Endodermal cell (in vitro differentiated cells): ENCODE results near the gene ACTBL2. TPM values are rescaled to one million over a fixed set of nuclear protein-coding genes. Genes with fewer than 3 reads are reported as not detected.
A peak's percentile ranks its signal among the peaks of the same experiment; 100 is the strongest.

Experiments used
- DNase-seq: peaks from one replicate; pipeline ENCODE4 v3.0.0-alpha.2; 2017
- H3K27ac ChIP-seq: 2 replicates; pipeline ENCODE4 v1.5.1; 2013; ENCODE audit warnings: mild to moderate bottlenecking, low read depth, low read length, moderate library complexity
- H3K27me3 ChIP-seq: 2 replicates; pipeline ENCODE4 v1.6.1; 2013; ENCODE audit warnings: mild to moderate bottlenecking, low read length, moderate library complexity; ENCODE audit not compliant: insufficient read depth, control insufficient read depth, poor library complexity, severe bottlenecking
- H3K36me3 ChIP-seq: 2 replicates; pipeline ENCODE4 v1.7.0; 2013; ENCODE audit warnings: mild to moderate bottlenecking, low read length, moderate library complexity; ENCODE audit not compliant: control insufficient read depth, insufficient read depth
- H3K4me1 ChIP-seq: one replicate; pipeline ENCODE4 v1.7.0; 2013; ENCODE audit warnings: low read length; ENCODE audit not compliant: control insufficient read depth, insufficient read depth
- H3K4me3 ChIP-seq: 2 replicates; pipeline ENCODE4 v1.5.1; 2013; ENCODE audit warnings: mild to moderate bottlenecking, low read length, moderate library complexity
- H3K9ac ChIP-seq: 2 replicates; pipeline ENCODE4 v1.6.1; 2013; ENCODE audit warnings: mild to moderate bottlenecking, low read length, moderate library complexity; ENCODE audit not compliant: poor library complexity, severe bottlenecking; ENCODE audit errors: extremely low read depth
- H3K9me3 ChIP-seq: 2 replicates; pipeline ENCODE4 v1.6.1; 2013; ENCODE audit warnings: mild to moderate bottlenecking, low read length, moderate library complexity; ENCODE audit not compliant: control insufficient read depth
- H3K27ac Mint-ChIP-seq: 2 replicates; pipeline ENCODE4 v1.8.0; 2020; ENCODE audit warnings: mixed read lengths
- H3K27me3 Mint-ChIP-seq: 2 replicates; pipeline ENCODE4 v1.8.0; 2021; ENCODE audit warnings: mild to moderate bottlenecking, mixed read lengths; ENCODE audit not compliant: insufficient read depth
- H3K36me3 Mint-ChIP-seq: 2 replicates; pipeline ENCODE4 v1.8.0; 2020; ENCODE audit warnings: low read depth, mixed read lengths
- H3K4me1 Mint-ChIP-seq: 2 replicates; pipeline ENCODE4 v1.8.0; 2020; ENCODE audit warnings: mixed read lengths
- H3K4me3 Mint-ChIP-seq: 2 replicates; pipeline ENCODE4 v1.8.0; 2020; ENCODE audit warnings: mild to moderate bottlenecking, moderate library complexity, mixed read lengths
- H3K9me3 Mint-ChIP-seq: 2 replicates; pipeline ENCODE4 v1.8.0; 2020; ENCODE audit warnings: mild to moderate bottlenecking, mixed read lengths
- WGBS, 2 experiments: methylation state at CpG; one replicate each; pipeline versions ENCODE4 v1.1.5 to v1.1.7; 2013; ENCODE audit warnings: missing lambda C conversion rate in 2 of 2, mixed read lengths in 1 of 2; ENCODE audit not compliant: insufficient coverage in 1 of 2, insufficient read length in 1 of 2; 5-methylcytosine and 5-hydroxymethylcytosine counted together
- total RNA-seq, 2 donors: library from RNA; stranded (reverse); fragmentation: NEBNext Ultra II Directional in 1 of 2; extraction: Animal tissue kit (Norgen Biotek cat#: 25700) in 1 of 2; gene quantifications; 2 replicates in 1 of 2; 3 replicates in 1 of 2; pipeline ENCODE4 v1.2.1, GENCODE V29; 2021
- TF ChIP-seq, protein P1 (sequence below): fragments of 200-600 bp; sonication (generic); conservative IDR thresholded peaks from 2 replicates; pipeline ENCODE4 v1.5.0; 2021; ENCODE audit warnings: antibody characterized with exemption, mild to moderate bottlenecking

Gene ACTBL2
- total RNA-seq, 2 donors from 2014 or later = not detected

DNA sequence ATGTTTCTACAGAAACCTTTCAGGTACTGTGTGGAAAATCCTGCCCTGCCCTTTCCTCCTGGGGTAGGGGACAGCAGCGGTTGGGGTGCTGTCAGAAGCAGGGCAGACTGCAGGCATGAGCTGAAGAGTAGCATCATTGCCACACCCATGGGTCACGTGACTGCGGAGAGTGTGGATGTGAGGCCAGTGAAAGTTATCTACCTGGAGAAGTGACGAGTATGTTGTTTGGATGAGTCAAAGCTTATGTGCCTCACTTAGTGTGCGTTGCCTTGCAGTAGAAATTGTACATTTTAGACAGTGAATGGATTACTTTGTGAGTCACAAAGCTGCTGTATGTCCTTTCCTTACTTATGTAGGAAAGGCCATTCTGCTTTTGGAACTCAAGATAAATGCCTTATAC, 21.7 kb upstream of the ACTBL2 start:
- Histone ChIP-seq H3K4me1 (no peaks in the 10 kb centered on the region), H3K9ac (no peak overlapping the region), H3K9me3 (no peaks in the 10 kb centered on the region), H3K4me3 (no peak overlapping the region), H3K36me3 (no peaks in the 10 kb centered on the region), H3K27me3 (peaks cover 11% of the 10 kb centered on the region), H3K27ac (no peak overlapping the region)
- peaks cover 14% of the 10 kb centered on the region for H3K27me3 Mint-ChIP-seq
- H3K36me3 Mint-ChIP-seq = no peaks in the 10 kb centered on the region
- no peak overlapping the region for H3K27ac Mint-ChIP-seq
- no peaks in the 10 kb centered on the region for H3K9me3 Mint-ChIP-seq
- WGBS, 2 experiments = 94 to 98% methylated on average over 5 of the region's 5 CpGs
- no peak overlapping the region for H3K4me3 Mint-ChIP-seq
- TF ChIP-seq, protein P1, sequence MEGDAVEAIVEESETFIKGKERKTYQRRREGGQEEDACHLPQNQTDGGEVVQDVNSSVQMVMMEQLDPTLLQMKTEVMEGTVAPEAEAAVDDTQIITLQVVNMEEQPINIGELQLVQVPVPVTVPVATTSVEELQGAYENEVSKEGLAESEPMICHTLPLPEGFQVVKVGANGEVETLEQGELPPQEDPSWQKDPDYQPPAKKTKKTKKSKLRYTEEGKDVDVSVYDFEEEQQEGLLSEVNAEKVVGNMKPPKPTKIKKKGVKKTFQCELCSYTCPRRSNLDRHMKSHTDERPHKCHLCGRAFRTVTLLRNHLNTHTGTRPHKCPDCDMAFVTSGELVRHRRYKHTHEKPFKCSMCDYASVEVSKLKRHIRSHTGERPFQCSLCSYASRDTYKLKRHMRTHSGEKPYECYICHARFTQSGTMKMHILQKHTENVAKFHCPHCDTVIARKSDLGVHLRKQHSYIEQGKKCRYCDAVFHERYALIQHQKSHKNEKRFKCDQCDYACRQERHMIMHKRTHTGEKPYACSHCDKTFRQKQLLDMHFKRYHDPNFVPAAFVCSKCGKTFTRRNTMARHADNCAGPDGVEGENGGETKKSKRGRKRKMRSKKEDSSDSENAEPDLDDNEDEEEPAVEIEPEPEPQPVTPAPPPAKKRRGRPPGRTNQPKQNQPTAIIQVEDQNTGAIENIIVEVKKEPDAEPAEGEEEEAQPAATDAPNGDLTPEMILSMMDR = no peak
- DNase-seq = no peak
- H3K4me1 Mint-ChIP-seq = no peaks in the 10 kb centered on the region

DNA sequence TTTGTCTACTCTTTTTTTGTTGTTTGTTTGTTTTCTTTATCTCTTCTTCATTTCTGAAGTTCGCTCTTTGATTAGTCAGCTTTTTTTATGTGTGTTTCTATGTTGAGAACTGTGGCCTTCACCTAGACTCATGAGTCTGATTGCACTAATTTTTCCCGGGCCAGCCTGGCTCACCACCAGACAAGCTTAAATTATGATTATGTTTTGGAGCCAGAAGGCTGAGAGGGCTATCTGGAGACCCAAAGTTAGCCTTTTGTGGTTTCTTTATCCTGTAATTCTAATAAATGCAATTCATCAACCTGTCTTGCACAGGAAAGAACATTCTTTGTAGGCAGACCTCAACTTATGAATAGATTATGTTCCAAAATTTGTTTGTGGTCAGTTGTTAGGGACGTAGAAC, 20.8 kb upstream of the ACTBL2 start:
- Histone ChIP-seq H3K9ac (no peak overlapping the region), H3K9me3 (no peaks in the 10 kb centered on the region), H3K4me3 (no peak overlapping the region), H3K27me3 (peaks cover 19% of the 10 kb centered on the region), H3K27ac (no peak overlapping the region), H3K36me3 (no peaks in the 10 kb centered on the region), H3K4me1 (no peaks in the 10 kb centered on the region)
- no peaks in the 10 kb centered on the region for H3K36me3 Mint-ChIP-seq
- 86 to 100% methylated on average over 1 to 3 of the region's 3 CpGs for WGBS, 2 experiments
- no peak overlapping the region for H3K4me3 Mint-ChIP-seq
- TF ChIP-seq, protein P1 = no peak
- H3K27ac Mint-ChIP-seq = no peak overlapping the region
- no peak for DNase-seq
- H3K9me3 Mint-ChIP-seq = no peaks in the 10 kb centered on the region
- H3K27me3 Mint-ChIP-seq = peaks cover 19% of the 10 kb centered on the region
- no peaks in the 10 kb centered on the region for H3K4me1 Mint-ChIP-seq

DNA sequence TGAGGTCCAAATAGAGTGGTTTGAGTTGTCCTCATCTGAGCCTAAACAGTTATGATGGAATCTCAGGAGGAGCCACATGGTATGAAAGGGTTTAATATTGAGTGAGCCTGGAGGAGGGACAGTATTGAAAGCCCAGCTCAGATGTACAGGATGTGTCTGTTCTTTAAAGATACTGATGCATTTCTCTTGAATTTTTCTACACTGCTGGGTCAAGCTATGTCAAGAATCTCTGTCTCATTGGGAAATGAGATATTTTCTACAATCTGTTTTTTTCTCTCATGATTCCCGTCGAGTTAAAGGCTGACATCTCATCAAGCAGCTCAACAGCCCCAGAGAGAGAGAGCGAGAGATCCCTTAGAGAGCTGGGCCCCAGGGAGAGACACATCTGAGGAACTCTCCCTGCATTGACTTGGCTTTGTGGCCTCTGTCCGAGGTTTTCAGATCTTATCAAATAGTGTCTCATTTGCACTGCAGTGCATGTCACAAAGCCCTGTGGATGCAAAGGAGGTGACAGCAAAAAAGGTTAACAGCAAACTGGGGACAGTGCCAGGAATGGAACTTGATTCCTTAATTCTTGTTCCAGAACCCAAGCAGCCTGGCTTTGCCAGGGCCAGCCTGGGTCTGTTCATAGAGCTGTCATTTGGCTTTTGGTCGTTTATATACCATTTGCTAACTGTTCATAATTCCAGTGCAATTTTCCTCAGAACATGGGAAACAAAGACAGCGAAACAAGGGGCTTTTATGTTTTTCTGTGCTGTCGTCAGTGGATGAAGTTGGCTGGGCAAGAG, 19.0 kb upstream of the ACTBL2 start:
- Mint-ChIP-seq H3K36me3 (no peaks in the 10 kb centered on the region), H3K9me3 (no peaks in the 10 kb centered on the region), H3K27ac (no peak overlapping the region), H3K4me1 (no peaks in the 10 kb centered on the region), H3K27me3 (peaks cover 20% of the 10 kb centered on the region), H3K4me3 (no peak overlapping the region)
- Histone ChIP-seq H3K27ac (peak overlapping the region; percentile 41), H3K9me3 (no peaks in the 10 kb centered on the region), H3K4me3 (no peak overlapping the region), H3K36me3 (no peaks in the 10 kb centered on the region), H3K9ac (no peak overlapping the region), H3K27me3 (peaks cover 20% of the 10 kb centered on the region), H3K4me1 (no peaks in the 10 kb centered on the region)
- TF ChIP-seq, protein P1 = no peak
- WGBS, 2 experiments = 90 to 98% methylated on average over 4 to 7 of the region's 7 CpGs
- no peak for DNase-seq
